Gastrocnemius medialis (tissue), 4 donors: Measurements from ENCODE around the gene PRR5L.

Experiments used
- POLR2A ChIP-seq, 2 donors: fragments of 450-650 bp; IDR thresholded peaks; one replicate each; pipeline ENCODE4 v1.6.1; 2017; ENCODE audit warnings: antibody characterized with exemption in 2 of 2, mild to moderate bottlenecking in 2 of 2, moderate library complexity in 2 of 2
- TF ChIP-seq, protein P1 (sequence below), 5 experiments: fragments of 450-650 bp in 3 of 5; fragments of 200-600 bp in 2 of 5; sonication (generic) in 2 of 5; IDR thresholded peaks in 4 of 5; conservative IDR thresholded peaks in 1 of 5; 1 replicate in 4 of 5; 2 replicates in 1 of 5; pipeline ENCODE4 v1.5.1; 2016 to 2019; ENCODE audit warnings: antibody characterized with exemption in 5 of 5, mild to moderate bottlenecking in 3 of 5, moderate library complexity in 3 of 5

DNA sequence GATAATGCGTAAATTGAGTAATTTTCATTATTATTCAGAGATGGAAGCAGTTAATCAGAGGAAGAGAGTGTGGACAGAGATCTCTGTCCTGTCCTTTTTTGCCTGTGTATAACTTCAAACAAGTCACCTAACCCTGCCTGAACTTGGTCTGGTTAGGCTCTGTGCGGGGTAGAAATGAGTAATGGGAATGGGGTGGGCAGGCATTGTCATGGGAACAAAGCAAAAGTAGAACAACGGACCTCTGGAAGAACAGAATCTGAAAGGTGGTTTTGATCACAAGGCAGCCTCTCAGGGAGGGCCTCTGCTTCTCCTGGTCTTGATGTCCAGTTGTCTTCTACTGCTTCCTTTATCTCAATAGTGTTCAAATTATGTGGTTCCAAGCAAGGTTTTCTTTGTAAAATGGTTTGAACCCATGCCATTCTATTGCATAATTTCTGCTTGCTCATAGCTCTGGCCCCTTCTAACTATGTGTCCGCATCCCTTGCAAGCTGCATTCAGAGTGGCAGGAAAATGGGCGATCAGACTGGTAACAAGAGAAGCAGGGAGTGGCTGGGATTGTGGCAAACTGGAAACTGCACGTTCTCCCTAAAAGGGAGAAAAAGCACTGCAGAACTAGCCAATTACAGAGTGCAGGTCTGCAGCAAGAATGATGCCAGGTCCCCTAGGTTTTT lies 76.1 kb downstream of the PRR5L start:
- TF ChIP-seq, protein P1, sequence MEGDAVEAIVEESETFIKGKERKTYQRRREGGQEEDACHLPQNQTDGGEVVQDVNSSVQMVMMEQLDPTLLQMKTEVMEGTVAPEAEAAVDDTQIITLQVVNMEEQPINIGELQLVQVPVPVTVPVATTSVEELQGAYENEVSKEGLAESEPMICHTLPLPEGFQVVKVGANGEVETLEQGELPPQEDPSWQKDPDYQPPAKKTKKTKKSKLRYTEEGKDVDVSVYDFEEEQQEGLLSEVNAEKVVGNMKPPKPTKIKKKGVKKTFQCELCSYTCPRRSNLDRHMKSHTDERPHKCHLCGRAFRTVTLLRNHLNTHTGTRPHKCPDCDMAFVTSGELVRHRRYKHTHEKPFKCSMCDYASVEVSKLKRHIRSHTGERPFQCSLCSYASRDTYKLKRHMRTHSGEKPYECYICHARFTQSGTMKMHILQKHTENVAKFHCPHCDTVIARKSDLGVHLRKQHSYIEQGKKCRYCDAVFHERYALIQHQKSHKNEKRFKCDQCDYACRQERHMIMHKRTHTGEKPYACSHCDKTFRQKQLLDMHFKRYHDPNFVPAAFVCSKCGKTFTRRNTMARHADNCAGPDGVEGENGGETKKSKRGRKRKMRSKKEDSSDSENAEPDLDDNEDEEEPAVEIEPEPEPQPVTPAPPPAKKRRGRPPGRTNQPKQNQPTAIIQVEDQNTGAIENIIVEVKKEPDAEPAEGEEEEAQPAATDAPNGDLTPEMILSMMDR (IDR thresholded peaks at IDR 0.05 in 4 of 5, conservative IDR thresholded peaks at IDR 0.05 in 1 of 5): no peak
- no peak for TF ChIP-seq POLR2A (IDR thresholded peaks at IDR 0.05)
